ENCODE measurements around the gene PER1.
"Not testable (repeated sequence)": the region's sequence is repeated elsewhere in the genome, so short reads cannot be mapped to it uniquely, and the experiment has no call there.

Gene PER1

DNA sequence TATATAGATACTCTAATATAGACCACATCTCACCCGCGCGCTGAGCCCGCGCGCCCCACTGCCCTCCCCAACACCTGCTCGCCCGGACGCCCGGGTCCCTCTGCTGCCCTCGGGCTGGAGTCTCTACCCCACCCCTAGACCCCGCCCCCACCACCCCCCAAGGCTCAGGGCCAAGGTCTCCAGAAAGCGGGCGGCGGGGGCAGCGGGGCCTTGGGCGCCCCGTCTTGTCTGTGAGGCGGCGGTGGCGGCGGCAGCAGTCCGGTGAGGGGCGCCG is 30.9 kb downstream of the PER1 start:
- DNase-seq (ENCODE audit: low read depth in 4 of 4, low spot score in 1 of 4): no peak

DNA sequence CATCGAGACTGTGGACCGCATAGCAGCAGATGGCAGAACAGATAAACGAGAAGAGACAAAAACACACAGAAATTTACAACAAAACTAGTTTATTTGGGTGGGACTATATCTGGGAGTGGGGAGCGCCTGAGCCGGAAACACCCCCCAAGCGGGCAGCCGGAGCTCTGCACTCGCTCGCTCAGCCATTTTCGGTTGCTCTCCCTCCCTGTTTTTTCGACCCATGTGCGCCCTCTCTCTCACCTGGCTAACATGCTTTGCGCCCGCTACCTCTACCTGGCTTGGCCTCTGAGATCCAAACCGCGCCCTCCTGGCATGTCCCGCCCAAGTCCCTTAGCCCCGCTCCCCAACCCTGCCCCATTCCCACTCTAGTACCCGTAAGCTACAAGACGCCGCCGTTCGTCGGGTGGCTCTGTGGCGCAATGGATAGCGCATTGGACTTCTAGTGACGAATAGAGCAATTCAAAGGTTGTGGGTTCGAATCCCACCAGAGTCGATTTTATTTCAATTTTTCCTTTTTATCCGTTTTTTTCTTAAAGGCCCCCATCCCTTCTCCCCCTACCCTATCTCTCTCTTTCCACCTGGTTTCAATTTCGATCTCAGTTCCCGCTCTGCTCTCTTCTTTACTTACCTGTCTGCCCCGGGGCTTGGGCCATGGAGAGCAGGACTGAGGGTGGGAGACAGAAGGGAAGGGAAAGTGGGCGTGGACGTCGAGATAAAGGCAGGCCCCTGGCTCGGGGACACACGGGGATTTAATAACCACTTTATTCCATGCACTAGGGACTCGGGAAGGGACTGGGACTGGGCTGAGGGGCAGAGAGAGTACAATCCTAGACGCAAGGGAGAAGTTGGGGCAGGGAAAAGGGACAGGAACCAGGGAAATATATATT is 31.4 kb downstream of the PER1 start:
- peak in 3 of 4 experiments; percentile 69 to 83 (median 75) for DNase-seq (ENCODE audit: low read depth in 4 of 4, low spot score in 1 of 4)

DNA sequence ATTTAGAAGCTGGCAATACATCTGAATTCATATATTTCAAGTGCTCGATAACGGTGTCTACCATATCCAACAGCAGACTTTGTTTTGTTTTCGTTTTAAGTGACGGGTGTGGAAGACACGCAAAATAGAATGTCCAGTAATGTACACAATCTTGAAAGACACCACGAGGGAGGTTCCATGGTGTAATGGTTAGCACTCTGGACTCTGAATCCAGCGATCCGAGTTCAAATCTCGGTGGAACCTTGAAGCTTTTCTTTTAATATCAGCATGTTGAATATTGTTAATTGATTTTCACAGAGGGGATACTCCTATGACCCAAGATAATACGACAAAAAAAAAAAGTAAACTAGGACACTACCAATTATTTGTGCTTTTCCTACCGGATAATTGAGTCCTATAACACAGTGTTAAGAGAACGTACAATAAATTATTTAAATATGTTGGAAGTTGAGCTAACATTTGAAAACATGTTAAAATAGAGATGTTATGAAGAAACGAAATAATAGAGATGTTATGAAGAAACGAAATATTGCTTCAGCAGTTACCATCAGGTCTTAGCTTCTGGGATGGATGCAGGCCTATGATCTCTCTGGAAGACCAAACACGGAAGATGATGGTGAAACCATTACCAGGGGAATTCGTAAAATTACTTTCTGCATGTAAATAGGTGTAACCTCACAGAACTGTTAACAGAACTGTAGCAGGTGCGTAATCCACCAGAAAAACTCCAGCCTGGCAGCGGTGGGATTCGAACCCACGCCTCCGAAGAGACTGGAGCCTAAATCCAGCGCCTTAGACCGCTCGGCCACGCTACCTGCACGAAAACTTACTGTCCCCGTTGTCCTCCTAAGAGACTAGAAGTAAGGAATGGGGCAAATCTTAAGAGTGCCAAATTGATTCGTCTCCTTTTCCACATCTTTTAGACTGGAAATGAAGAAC is 32.4 kb downstream of the PER1 start:
- peak; percentile 69 to 93 (median 86) for DNase-seq (ENCODE audit: low read depth in 4 of 4, low spot score in 1 of 4)

DNA sequence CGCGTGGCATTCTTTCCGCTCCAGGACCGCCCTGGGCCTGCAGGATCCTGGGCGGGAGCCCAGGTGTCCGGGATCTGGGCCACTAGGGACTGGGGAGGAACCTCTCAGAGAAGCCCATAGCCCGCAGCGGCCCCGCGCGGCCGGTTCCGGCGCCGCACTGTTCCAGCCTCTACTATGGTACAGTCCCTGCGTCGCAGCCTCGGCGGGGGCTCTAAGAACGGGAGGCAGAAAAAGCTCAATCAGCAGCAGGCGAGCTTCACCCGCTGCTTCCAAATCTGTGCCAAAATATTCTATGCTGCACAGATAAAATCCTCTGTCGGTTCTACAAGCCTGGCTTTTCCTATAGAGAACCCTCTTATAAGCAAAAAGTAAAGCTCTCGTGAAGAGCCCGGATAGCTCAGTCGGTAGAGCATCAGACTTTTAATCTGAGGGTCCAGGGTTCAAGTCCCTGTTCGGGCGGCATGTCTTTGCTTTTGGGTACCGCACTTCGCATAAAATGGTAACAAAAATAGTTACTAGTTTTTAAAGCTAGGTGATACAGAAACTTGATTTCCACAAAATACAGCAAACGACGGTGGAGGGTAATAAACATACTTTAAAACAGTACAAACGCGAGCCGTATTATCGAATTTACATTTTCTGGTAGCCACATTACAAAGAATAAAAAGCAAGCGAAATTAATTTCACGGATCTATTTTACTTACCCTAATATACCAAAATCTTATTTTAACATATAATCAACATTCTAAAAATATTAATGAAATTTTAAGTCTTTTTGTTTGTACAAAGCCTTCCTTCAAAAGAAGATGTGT is 33.2 kb downstream of the PER1 start:
- peak in 3 of 4 experiments; percentile 68 to 82 (median 75) for DNase-seq (ENCODE audit: low read depth in 4 of 4, low spot score in 1 of 4)

DNA sequence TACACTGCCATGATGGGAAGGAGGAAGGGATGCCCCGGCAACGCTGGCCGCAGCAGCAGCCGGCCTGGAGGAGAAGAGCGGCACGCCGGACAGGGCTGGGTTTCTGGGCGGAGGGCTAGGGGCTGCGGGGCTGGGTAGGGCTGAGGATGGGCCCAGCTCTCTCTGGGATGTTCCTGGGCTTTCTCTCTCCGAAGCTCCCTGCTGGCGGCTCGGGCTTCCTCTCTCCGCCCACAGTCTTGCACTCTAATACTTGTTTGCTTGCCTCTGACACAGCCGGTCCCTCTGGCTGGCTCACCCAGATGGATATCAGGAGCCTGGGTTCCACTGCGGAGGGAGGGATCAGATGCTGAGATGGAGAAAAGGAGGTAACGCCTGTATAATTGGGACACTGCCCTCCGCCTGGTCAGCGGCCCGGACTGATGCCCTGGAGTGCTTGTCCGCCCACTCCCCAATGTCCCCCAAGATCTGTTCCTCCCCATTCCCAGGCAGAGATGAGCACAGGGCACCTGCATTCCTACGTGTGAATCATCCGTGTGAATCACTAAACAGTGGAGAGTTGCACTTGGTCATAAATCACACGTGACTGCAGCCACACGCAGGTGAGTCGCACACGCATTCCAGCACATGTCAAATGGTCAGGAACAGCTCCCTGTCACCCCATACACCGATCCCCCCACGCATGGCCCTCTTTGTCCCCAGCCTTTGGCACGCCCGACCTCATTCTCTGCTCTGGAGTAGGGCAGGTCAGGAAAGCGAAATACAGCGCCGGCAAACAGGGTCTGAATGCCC is 34.0 kb downstream of the PER1 start, which contains the start of gene ALOXE3:
TSS of gene ALOXE3 (minus strand) at position 535 of the 789 bp plus-strand sequence. CDS start at position 11, 524 bp downstream.
- DNase-seq (ENCODE audit: low read depth in 4 of 4, low spot score in 1 of 4): peak in 1 of 4 experiments; percentile 16

DNA sequence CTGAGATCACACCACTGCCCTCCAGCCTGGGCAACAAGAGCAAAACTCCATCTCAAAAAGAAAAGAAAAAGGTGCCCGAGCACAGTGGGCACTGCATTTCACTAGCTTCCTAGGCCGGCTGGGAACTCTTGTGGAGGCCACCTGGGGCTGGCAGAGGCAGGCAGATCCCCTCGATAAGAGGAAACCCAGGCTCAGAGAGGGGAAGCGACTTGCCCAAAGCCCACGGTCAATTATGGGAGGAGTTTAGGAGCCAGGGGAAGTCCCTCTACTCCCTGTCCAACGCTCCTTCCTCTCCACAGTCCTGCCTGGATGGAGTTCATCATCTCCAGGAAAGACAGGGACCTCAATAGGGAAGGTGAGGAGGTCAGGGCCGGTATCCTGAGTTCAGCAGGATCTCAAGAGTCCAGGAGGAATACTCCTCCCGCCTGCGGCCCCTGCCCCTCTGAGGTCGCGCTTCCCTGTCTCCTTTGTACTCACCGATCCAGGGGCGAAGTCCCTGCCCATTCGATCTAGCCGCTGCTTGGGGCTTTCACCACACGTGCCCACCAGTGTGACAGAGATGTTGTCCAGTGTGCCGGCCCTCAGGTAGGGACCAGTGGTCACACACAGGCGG is 34.7 kb downstream of the PER1 start:
- no peak for DNase-seq (ENCODE audit: low read depth in 4 of 4, low spot score in 1 of 4)

DNA sequence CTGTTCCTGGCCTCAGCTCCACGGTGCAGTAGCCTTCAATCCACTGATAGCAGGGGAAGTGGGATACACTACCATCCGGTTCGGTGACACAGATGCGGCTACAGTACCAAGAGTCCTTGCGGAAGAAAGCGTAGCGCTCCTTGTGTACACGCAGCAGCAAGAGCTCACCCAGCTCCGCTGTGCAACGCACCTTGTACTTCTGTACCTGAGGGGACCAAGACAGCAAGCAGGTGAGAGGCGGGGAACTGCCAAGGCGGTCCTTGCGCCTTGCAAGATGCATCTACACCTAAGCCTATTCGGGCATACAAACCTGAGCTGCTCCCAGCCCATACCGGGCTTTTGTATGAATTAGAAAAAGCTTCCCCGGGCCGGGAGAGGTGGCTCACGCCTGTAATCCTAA is 35.4 kb downstream of the PER1 start:
- no peak for DNase-seq (ENCODE audit: low read depth in 4 of 4, low spot score in 1 of 4)

DNA sequence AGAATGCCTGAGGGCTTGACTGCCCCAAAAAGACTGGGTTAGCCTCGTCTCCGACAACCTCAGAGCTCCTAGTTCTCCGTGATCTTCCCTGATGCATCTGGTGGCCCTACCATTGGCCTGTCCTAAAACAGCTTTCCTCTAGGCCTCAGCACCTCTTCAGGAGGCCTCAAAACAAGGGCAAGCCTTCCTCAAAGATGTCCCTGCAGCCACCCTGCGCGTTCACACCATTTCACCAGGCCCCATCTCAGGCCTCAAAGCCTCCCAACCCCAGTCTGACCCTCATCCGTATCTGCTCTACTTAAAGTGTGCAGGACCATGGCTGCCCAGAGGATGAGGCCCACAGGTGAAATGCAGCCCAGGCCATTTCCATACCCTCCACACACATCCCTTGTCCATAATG is 41.3 kb downstream of the PER1 start:
- DNase-seq (ENCODE audit: low read depth in 4 of 4, low spot score in 1 of 4): no peak

DNA sequence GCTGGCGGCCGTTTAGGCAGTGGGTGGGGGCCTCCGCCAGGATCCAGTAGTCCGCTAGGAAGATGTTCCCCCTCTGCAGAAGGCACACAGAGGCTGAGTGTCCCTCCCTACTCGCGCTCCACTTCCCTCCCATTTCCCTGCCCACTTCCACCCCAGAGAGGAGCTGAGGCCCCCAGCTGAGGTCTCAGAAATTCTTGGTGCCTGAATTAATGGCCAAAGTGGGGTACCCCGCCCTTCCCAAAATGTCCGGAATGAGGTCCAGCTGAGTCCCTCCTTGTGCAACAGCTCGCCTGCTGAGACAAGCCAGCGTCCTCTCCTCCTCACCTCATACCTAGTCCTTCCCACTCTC is 41.8 kb downstream of the PER1 start:
- DNase-seq (ENCODE audit: low read depth in 4 of 4, low spot score in 1 of 4): no peak

DNA sequence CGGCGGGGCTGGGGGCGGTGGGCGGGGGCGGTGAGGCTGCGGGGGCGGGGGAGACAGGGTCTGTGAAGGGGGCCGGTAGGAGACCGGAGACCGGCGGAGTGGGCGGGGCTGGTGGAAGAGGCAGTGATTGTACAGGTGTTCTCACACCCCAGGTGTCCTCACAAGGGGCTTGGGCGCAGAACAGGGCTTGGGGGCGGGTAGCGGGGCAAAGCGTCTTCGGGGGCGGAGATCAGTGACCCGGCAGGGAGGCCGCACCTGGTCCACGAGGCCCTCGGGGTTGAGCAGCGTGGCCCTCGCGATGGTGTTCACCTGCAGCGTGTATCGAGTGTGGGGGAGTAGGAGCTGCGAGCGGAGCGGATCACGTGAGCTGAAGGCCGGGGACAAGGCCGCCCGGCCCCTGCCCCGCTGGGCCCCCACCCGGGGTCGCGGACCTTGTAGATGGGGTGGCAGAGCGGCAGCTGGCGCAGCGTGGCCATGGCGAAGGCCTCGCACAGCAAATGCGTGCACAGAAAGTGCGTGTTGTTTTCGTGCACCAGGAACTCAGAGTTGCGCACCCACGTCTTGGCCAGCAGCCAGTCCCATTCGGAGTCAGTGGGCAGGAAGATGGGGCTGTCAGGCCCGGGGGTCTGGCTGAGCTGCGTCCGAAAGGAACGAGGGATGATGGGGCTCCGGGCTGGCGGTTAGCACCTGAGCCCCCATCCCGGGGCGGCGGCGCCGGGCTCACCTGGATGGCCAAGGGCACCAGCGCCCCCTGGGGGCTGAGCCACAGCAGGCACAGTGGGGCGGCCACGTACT is 42.3 kb downstream of the PER1 start:
- DNase-seq (ENCODE audit: low read depth in 4 of 4, low spot score in 1 of 4): peak in 3 of 4 experiments; percentile 59 to 74 (median 61)

DNA sequence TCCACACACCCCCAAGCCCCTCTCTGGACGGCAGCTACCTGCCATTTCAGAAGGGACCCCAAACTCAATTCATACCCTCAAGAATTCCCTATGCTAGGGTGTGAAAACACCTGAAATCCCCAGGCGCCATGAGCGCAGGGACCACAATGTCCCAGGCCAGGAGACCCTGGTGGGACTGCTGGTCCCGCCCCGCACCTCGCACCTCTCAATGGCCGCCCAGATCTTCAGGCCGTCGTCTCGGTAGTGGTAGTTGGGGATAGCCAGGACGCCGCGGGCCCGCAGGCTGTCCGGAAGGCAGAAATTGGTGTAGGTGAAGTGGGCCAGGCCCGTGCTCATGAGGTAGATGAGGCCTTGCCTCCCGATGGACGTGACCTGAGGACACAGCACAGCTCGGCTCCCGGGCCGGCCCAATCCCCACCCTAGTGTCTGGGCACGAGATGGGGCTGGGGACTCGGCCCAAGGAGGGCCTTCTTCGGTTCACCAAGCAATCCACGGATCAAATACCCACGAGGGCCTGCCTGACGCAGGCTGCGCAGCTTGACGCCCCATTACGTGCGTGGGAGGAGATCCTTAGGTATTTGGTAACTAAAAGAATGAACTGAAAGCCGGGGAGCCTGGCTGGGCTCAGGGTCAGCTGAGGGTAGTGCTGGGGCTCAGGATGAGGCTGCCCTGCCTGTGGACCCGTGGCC is 43.1 kb downstream of the PER1 start:
- DNase-seq (ENCODE audit: low read depth in 4 of 4, low spot score in 1 of 4): no peak

DNA sequence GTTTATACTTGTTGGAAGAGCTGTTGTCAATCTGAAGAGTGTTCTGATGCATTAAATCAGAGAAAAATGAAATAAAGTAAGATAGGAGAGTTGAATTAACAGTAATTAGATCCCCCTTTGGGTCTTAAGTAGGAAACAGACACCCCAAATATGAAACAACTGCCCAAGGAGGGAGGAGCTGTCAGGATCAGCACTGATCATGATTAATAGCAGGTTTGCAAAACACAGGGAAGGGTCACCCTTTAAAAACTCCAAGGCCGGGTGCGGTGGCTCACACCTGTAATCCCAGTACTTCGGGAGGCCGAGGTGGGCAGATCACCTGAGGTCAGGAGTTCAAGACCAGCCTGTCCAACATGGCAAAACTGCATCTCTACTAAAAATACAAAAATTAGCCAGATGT is 45.2 kb downstream of the PER1 start:
- not testable (repeated sequence) for DNase-seq (ENCODE audit: low read depth in 4 of 4, low spot score in 1 of 4)

DNA sequence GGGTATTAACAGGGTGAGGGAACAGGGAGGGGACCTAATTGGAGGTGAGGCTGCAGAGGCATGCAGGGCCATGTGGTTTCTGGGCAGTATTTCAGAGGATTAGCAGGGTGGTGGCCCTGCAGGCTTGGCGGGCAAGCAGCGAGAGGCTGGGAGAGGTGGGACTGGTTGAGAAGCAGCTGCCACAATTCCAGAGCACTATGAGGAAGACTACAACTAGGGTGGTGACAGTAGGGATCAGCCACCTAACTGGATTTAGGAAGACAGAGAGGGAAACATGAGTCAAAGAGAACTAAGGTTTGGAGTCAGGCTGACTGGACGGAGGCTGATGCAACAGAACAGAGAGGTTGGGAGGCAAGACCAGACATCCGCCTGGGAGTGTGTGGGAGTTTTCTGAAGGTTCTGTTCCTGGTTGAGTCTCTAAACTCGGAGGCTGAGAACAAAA is 46.2 kb downstream of the PER1 start:
- DNase-seq (ENCODE audit: low read depth in 4 of 4, low spot score in 1 of 4): no peak

DNA sequence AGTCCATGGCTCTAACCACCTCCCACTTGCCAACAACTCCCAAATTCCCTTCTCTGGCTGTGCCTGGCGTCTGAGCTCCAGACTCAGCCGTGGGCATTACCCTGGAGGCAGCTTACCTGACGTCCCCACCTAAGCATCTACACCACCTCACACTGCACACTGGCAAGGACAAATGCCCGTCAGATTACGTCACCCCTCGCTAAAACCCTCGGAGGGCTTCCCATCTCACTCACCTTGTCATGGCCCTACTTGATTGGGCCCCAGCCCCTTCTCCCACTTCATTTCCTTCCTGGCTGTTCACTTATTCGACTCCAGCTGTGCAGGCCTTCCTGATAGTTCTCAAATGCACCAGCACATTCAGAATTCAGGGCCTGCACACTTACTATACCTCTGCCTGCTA is 47.3 kb downstream of the PER1 start:
- no peak for DNase-seq (ENCODE audit: low read depth in 4 of 4, low spot score in 1 of 4)

DNA sequence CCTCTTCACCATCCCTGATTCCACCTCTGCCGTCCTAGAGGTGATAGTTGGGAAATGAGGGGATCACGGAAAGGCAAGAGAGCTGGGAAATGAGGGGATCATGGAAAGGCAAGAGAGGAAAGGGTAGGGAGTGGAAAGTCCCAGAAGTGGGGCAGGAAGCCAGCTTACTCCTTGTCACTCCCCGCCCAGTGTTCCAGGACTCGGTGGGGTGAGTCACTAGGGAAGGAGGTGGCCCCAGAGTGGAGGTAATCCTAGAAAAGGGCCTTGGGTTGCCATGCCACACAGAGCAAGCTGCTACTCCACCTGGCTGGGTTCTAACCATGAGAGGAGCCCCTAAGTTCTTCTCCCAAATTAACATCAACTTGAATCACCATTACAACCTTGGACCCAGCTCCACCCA is 48.7 kb downstream of the PER1 start:
- no peak for DNase-seq (ENCODE audit: low read depth in 4 of 4, low spot score in 1 of 4)

DNA sequence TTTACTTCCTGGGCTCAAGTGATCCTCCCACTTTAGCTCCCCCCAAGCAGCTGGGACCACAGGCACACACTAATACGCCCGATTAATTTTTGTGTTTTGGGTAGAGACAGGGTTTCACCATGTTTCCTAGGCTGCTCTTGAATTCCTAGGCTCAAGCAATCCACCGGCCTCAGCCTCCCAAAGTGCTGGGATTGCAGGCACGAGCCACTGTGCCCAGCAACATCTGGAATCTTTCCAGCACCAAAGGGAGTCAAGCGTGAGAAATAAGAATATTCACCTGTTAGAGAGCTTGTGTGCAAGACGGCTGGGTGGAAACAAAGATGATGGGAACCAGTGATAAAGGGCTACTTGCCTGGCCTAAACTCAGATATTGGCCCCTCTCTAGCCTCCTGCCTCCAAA is 50.5 kb downstream of the PER1 start:
- DNase-seq (ENCODE audit: low read depth in 4 of 4, low spot score in 1 of 4): no peak

DNA sequence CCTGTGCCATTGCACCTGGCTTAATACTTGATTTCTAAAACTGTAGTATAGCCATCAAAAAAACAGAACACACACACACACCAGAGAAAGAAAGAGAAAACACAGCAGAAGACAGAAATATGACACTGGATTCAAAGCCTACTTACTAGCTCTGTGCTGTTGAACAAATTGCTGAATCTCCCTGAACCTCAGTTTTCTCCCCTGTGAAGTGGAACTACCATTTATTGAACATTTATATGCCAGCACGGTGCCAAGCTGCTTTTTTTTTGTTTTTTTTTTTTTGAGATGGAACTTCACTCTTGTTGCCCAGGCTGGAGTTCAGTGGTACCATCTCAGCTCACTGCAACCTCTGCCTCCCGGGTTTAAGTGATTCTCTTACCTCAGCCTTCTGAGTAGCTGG is 51.4 kb downstream of the PER1 start:
- no peak for DNase-seq (ENCODE audit: low read depth in 4 of 4, low spot score in 1 of 4)

DNA sequence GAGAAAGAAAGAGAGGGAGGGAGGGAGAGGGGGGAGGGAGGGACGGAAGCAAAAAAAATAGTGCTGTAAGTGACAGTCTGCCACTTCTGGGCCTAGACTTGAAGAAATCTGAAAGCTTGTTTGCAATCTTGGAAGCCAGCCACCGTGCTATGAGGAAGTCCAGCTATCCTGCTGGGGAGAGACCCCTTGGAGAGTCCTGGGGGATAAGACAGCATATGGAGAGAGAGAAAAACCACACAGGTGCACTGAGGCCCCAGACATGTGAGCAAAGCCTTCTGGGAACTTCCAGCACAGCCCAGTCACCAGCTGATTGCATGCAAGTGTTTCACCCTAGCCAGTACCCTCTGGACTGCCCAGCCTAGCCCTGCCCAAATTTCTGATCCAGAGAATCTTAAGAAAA is 52.1 kb downstream of the PER1 start:
- DNase-seq (ENCODE audit: low read depth in 4 of 4, low spot score in 1 of 4): no peak

DNA sequence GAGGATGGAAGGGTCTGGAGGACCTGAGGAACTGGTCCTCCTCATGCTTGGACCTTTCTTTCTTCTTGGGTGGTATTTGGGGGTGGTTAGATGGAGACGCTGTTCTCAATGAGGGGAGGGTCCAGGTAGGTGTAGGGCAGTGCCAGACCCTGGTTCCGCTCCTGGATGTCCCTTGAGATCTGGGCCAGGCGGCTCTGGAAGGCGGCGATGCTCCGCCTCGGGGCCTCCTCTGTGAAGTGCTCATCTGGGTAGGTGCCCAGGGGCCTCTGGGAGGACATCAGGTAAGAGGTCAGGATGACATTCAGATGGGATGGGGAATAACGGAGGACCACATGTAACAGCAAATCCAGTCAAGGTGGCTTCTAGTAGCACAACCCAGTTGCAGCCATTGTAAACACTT is 55.7 kb downstream of the PER1 start:
- no peak for DNase-seq (ENCODE audit: low read depth in 4 of 4, low spot score in 1 of 4)
